ENCODE measurements around the gene SNTA1. TPM values are rescaled to one million over a fixed set of nuclear protein-coding genes. Genes with fewer than 3 reads are reported as not detected.
A peak's percentile ranks its signal among the peaks of the same experiment; 100 is the strongest.
"Not testable (repeated sequence)": the region's sequence is repeated elsewhere in the genome, so short reads cannot be mapped to it uniquely, and the experiment has no call there.

The SNTA1 gene
- total RNA-seq, 2 donors from 2014 or later: 19.8 to 22.6 TPM

- not testable (repeated sequence) for H3K9me3 ChIP-seq; H3K36me3 ChIP-seq (replicated peaks in 1 of 2; ENCODE audit: insufficient read depth in 1 of 2, low read depth in 2 of 2); H3K4me1 ChIP-seq; H3K4me3 ChIP-seq; H3K27me3 ChIP-seq; H3K27ac ChIP-seq
- intact Hi-C loops (cut with DNase I): loop anchor here (10.0 kb wide), 1 partner anchor 198 kb away; no protein-coding TSS in a partner anchor
- TF ChIP-seq, protein P1, sequence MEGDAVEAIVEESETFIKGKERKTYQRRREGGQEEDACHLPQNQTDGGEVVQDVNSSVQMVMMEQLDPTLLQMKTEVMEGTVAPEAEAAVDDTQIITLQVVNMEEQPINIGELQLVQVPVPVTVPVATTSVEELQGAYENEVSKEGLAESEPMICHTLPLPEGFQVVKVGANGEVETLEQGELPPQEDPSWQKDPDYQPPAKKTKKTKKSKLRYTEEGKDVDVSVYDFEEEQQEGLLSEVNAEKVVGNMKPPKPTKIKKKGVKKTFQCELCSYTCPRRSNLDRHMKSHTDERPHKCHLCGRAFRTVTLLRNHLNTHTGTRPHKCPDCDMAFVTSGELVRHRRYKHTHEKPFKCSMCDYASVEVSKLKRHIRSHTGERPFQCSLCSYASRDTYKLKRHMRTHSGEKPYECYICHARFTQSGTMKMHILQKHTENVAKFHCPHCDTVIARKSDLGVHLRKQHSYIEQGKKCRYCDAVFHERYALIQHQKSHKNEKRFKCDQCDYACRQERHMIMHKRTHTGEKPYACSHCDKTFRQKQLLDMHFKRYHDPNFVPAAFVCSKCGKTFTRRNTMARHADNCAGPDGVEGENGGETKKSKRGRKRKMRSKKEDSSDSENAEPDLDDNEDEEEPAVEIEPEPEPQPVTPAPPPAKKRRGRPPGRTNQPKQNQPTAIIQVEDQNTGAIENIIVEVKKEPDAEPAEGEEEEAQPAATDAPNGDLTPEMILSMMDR (IDR thresholded peaks at IDR 0.05): peak; percentile 86 to 95 (median 93)
- WGBS, 2 donors: 20 to 94% methylated on average over 1 to 5 of the region's 6 CpGs
- DNase-seq (peak; percentile 84 to 88 (median 86)), ATAC-seq (peak; percentile 97)
Observed at GRCh38 chr20:33456916-33457642, 13.5 kb upstream of the SNTA1 start.

GRCh38 chr20:33450867-33451266 lies 7.3 kb upstream of the SNTA1 start:
- Histone ChIP-seq H3K4me1 (no peaks in the 10 kb centered on the region), H3K36me3 (replicated peaks in 1 of 2; ENCODE audit: insufficient read depth in 1 of 2, low read depth in 2 of 2) (no peaks in the 10 kb centered on the region), H3K4me3 (no peak overlapping the region), H3K27ac (no peak overlapping the region), H3K9me3 (no peaks in the 10 kb centered on the region), H3K27me3 (no peaks in the 10 kb centered on the region)
- no peak for TF ChIP-seq POLR2A (IDR thresholded peaks at IDR 0.05)
- TF ChIP-seq, protein P1 (IDR thresholded peaks at IDR 0.05): no peak
- DNase-seq: peak in 1 of 4 donors; percentile 14
- intact Hi-C loops (cut with DNase I): loop anchor here (10.0 kb wide), 1 partner anchor 204 kb away; no protein-coding TSS in a partner anchor
- 32 to 50% methylated on average over 4 of the region's 4 CpGs for WGBS, 2 donors
- ATAC-seq: peak; percentile 12

DNA sequence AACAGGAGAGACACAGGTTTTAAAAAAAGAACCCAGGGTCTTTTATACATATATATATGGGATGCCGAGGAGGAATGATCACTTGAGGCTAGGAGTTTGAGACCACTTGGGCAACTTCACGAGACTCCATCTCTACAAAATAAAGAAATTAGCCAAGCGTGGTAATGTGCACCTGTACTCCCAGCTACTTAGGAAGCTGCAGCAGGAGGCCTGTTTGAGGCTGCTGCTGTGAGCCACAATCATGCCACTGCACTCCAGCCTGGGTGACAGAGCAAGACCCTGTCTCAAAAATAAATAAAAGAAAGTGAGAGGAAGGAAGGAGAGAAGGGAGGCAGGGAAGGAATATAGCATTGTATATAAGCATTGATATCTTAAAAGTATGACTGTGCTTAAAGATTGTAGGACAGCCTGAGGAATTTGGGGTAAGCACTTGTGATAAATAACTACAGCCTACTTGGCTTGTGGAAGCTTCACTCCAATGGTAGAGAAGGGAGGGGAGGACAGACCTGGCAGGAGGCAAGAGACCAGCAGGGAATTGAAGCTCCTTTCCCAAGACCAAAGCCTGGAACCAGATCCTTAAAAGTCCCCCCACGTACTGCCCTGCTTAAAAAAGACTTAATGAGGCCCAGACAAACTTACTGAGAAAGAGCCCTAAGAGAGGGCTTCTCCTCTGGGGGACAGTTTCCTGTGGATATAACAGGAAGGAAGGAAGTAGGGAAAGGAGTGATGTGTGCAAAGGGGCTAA lies 2.5 kb upstream of the SNTA1 start:
- no peak for DNase-seq
- H3K9me3 ChIP-seq: no peaks in the 10 kb centered on the region
- H3K27me3 ChIP-seq: no peaks in the 10 kb centered on the region
- 85 to 93% methylated on average over 4 of the region's 4 CpGs for WGBS, 2 donors
- no peak overlapping the region for H3K27ac ChIP-seq
- H3K4me1 ChIP-seq: peaks cover 23% of the 10 kb centered on the region
- TF ChIP-seq POLR2A (IDR thresholded peaks at IDR 0.05): no peak
- TF ChIP-seq, protein P1 (IDR thresholded peaks at IDR 0.05): no peak
- no peak for ATAC-seq
- intact Hi-C loops (cut with DNase I): no loop called here
- H3K36me3 ChIP-seq (replicated peaks in 1 of 2; ENCODE audit: insufficient read depth in 1 of 2, low read depth in 2 of 2): no peaks in the 10 kb centered on the region
- no peak overlapping the region for H3K4me3 ChIP-seq

- Histone ChIP-seq H3K4me1 (peaks cover 25% of the 10 kb centered on the region), H3K27ac (no peak overlapping the region), H3K9me3 (no peaks in the 10 kb centered on the region), H3K27me3 (no peaks in the 10 kb centered on the region), H3K36me3 (replicated peaks in 1 of 2; ENCODE audit: insufficient read depth in 1 of 2, low read depth in 2 of 2) (no peaks in the 10 kb centered on the region), H3K4me3 (no peak overlapping the region)
- intact Hi-C loops (cut with DNase I): no loop called here
- DNase-seq (peak in 3 of 4 donors; percentile 28 to 44 (median 38)), ATAC-seq (no peak)
- TF ChIP-seq POLR2A (IDR thresholded peaks at IDR 0.05): no peak
- TF ChIP-seq, protein P1 (IDR thresholded peaks at IDR 0.05): peak in 2 of 7 experiments; percentile 22 to 26
- 33 to 35% methylated on average over 4 of the region's 4 CpGs for WGBS, 2 donors
Observed at GRCh38 chr20:33444797-33445560, 1.4 kb upstream of the SNTA1 start.
